Hematopoietic multipotent progenitor cell treated with erythropoietin and hydrocortisone succinate and interleukin-3 and kit ligand, for 6 days (in vitro differentiated cells): Measurements from ENCODE around the gene RELB.

ENCODE experiments used
- DNase-seq: peaks from one replicate; pipeline ENCODE4 v3.0.0-alpha.2; 2015

RELB gene

GRCh38 chr19:45063851-45064801, 62.9 kb downstream of the RELB start:
- DNase-seq = no peak

GRCh38 chr19:45066921-45067661, 65.8 kb downstream of the RELB start:
- no peak for DNase-seq

GRCh38 chr19:45068041-45068440, 66.8 kb downstream of the RELB start:
- no peak for DNase-seq

GRCh38 chr19:45069056-45069455, 67.8 kb downstream of the RELB start:
- peak; percentile 20 for DNase-seq

GRCh38 chr19:45070214-45070613, 69.0 kb downstream of the RELB start:
- no peak for DNase-seq

- no peak for DNase-seq
These were observed 69.7 kb downstream of the RELB start for GRCh38 chr19:45070861-45071544.

- no peak for DNase-seq
These were observed 70.3 kb downstream of the RELB start for GRCh38 chr19:45071545-45071938.

GRCh38 chr19:45071969-45072790, 70.9 kb downstream of the RELB start:
- DNase-seq = no peak

GRCh38 chr19:45074744-45075300, 73.6 kb downstream of the RELB start:
- no peak for DNase-seq

- peak; percentile 94 for DNase-seq
These were observed 74.2 kb downstream of the RELB start for GRCh38 chr19:45075301-45076028.

- peak; percentile 90 for DNase-seq
These were observed 75.0 kb downstream of the RELB start, which contains the start of gene ZNF296 for GRCh38 chr19:45076029-45076850. Gene ZNF296 (minus strand): TSS chr19:45076478. CDS start chr19:45076373, 105 bp downstream.

GRCh38 chr19:45076851-45077730, 75.8 kb downstream of the RELB start:
- DNase-seq = no peak

GRCh38 chr19:45078390-45079062, 77.3 kb downstream of the RELB start:
- no peak for DNase-seq

GRCh38 chr19:45079063-45079910, 78.0 kb downstream of the RELB start, which contains the start of gene GEMIN7:
Gene GEMIN7 (plus strand): TSS chr19:45079260. CDS start chr19:45090115, 10,855 bp downstream.
- DNase-seq = peak; percentile 87

GRCh38 chr19:45079911-45080370, 78.7 kb downstream of the RELB start:
- peak; percentile 90 for DNase-seq

GRCh38 chr19:45082170-45082569, 80.9 kb downstream of the RELB start:
- no peak for DNase-seq

- peak; percentile 67 for DNase-seq
These were observed 85.2 kb downstream of the RELB start for GRCh38 chr19:45086480-45086879.
